ENCODE measurements around the gene MACROH2A2.
A peak's percentile ranks its signal among the peaks of the same experiment; 100 is the strongest.

The MACROH2A2 gene

GRCh38 chr10:70125918-70126552 lies 73.4 kb downstream of the MACROH2A2 start:
- Histone ChIP-seq H3K4me1 (ENCODE audit: control insufficient read depth, insufficient read depth, low read length, unreplicated experiment) (peaks cover 17% of the 10 kb centered on the region), H3K4me3 (ENCODE audit: low read depth, low read length) (no peak overlapping the region), H3K79me2 (ENCODE audit: control insufficient read depth, insufficient read depth, low read length, unreplicated experiment) (peaks cover 28% of the 10 kb centered on the region), H3K27me3 (ENCODE audit: insufficient read depth, low read length) (no peaks in the 10 kb centered on the region), H3K36me3 (ENCODE audit: insufficient read depth, low read length) (peaks cover 9% of the 10 kb centered on the region), H3K27ac (ENCODE audit: low read depth, low read length) (no peak overlapping the region), H2AFZ (ENCODE audit: low read length, unreplicated experiment) (no peak overlapping the region)

- Histone ChIP-seq H3K27ac (ENCODE audit: low read depth, low read length) (no peak overlapping the region), H3K27me3 (ENCODE audit: insufficient read depth, low read length) (no peaks in the 10 kb centered on the region), H3K4me3 (ENCODE audit: low read depth, low read length) (no peak overlapping the region), H3K36me3 (ENCODE audit: insufficient read depth, low read length) (peaks cover 9% of the 10 kb centered on the region), H2AFZ (ENCODE audit: low read length, unreplicated experiment) (no peak overlapping the region), H3K4me1 (ENCODE audit: control insufficient read depth, insufficient read depth, low read length, unreplicated experiment) (peaks cover 25% of the 10 kb centered on the region), H3K79me2 (ENCODE audit: control insufficient read depth, insufficient read depth, low read length, unreplicated experiment) (peaks cover 34% of the 10 kb centered on the region)
These were observed 74.2 kb downstream of the MACROH2A2 start for GRCh38 chr10:70126700-70127395.

- no peaks in the 10 kb centered on the region for H3K36me3 ChIP-seq (ENCODE audit: insufficient read depth, low read length)
- peak overlapping the region; percentile 96 for H3K4me3 ChIP-seq (ENCODE audit: low read depth, low read length)
- no peak overlapping the region for H2AFZ ChIP-seq (ENCODE audit: low read length, unreplicated experiment)
- peak overlapping the region; percentile 74 for H3K27ac ChIP-seq (ENCODE audit: low read depth, low read length)
- no peaks in the 10 kb centered on the region for H3K27me3 ChIP-seq (ENCODE audit: insufficient read depth, low read length)
- peaks cover 45% of the 10 kb centered on the region for H3K79me2 ChIP-seq (ENCODE audit: control insufficient read depth, insufficient read depth, low read length, unreplicated experiment)
- peaks cover 24% of the 10 kb centered on the region for H3K4me1 ChIP-seq (ENCODE audit: control insufficient read depth, insufficient read depth, low read length, unreplicated experiment)
These were observed 78.4 kb downstream of the MACROH2A2 start for GRCh38 chr10:70130878-70131559.

- Histone ChIP-seq H3K27me3 (ENCODE audit: insufficient read depth, low read length) (no peaks in the 10 kb centered on the region), H3K27ac (ENCODE audit: low read depth, low read length) (peak overlapping the region; percentile 74), H3K4me1 (ENCODE audit: control insufficient read depth, insufficient read depth, low read length, unreplicated experiment) (peaks cover 24% of the 10 kb centered on the region), H3K4me3 (ENCODE audit: low read depth, low read length) (peak overlapping the region; percentile 96), H3K79me2 (ENCODE audit: control insufficient read depth, insufficient read depth, low read length, unreplicated experiment) (peaks cover 41% of the 10 kb centered on the region), H2AFZ (ENCODE audit: low read length, unreplicated experiment) (no peak overlapping the region), H3K36me3 (ENCODE audit: insufficient read depth, low read length) (no peaks in the 10 kb centered on the region)
These were observed 78.9 kb downstream of the MACROH2A2 start for GRCh38 chr10:70131560-70131937.

GRCh38 chr10:70132098-70133029 lies 79.7 kb downstream of the MACROH2A2 start, which contains the start of gene AIFM2:
Gene AIFM2 (minus strand): TSS chr10:70132825. CDS start chr10:70124084, 8,741 bp downstream.
- H3K4me3 ChIP-seq (ENCODE audit: low read depth, low read length): peak within 1 kb of the TSS; percentile 96
- H3K27me3 ChIP-seq (ENCODE audit: insufficient read depth, low read length): no peaks in the 10 kb centered on the region
- H3K27ac ChIP-seq (ENCODE audit: low read depth, low read length): peak within 1 kb of the TSS; percentile 74
- H3K79me2 ChIP-seq (ENCODE audit: control insufficient read depth, insufficient read depth, low read length, unreplicated experiment): peaks cover 33% of the 10 kb centered on the region
- H2AFZ ChIP-seq (ENCODE audit: low read length, unreplicated experiment): peak within 1 kb of the TSS; percentile 88
- peaks cover 24% of the 10 kb centered on the region for H3K4me1 ChIP-seq (ENCODE audit: control insufficient read depth, insufficient read depth, low read length, unreplicated experiment)
- H3K36me3 ChIP-seq (ENCODE audit: insufficient read depth, low read length): no peaks in the 10 kb centered on the region

- Histone ChIP-seq H3K27ac (ENCODE audit: low read depth, low read length) (no peak overlapping the region), H3K4me3 (ENCODE audit: low read depth, low read length) (no peak overlapping the region), H3K4me1 (ENCODE audit: control insufficient read depth, insufficient read depth, low read length, unreplicated experiment) (peaks cover 24% of the 10 kb centered on the region), H3K27me3 (ENCODE audit: insufficient read depth, low read length) (no peaks in the 10 kb centered on the region), H2AFZ (ENCODE audit: low read length, unreplicated experiment) (no peak overlapping the region), H3K79me2 (ENCODE audit: control insufficient read depth, insufficient read depth, low read length, unreplicated experiment) (peaks cover 26% of the 10 kb centered on the region), H3K36me3 (ENCODE audit: insufficient read depth, low read length) (no peaks in the 10 kb centered on the region)
These were observed 82.4 kb downstream of the MACROH2A2 start for GRCh38 chr10:70135046-70135445.

- Histone ChIP-seq H3K36me3 (ENCODE audit: insufficient read depth, low read length) (no peaks in the 10 kb centered on the region), H2AFZ (ENCODE audit: low read length, unreplicated experiment) (no peak overlapping the region), H3K27me3 (ENCODE audit: insufficient read depth, low read length) (no peaks in the 10 kb centered on the region), H3K27ac (ENCODE audit: low read depth, low read length) (no peak overlapping the region), H3K4me1 (ENCODE audit: control insufficient read depth, insufficient read depth, low read length, unreplicated experiment) (peaks cover 19% of the 10 kb centered on the region), H3K79me2 (ENCODE audit: control insufficient read depth, insufficient read depth, low read length, unreplicated experiment) (peaks cover 20% of the 10 kb centered on the region), H3K4me3 (ENCODE audit: low read depth, low read length) (no peak overlapping the region)
These were observed 83.0 kb downstream of the MACROH2A2 start for GRCh38 chr10:70135684-70136083.

- H3K27me3 ChIP-seq (ENCODE audit: insufficient read depth, low read length): no peaks in the 10 kb centered on the region
- H3K36me3 ChIP-seq (ENCODE audit: insufficient read depth, low read length): no peaks in the 10 kb centered on the region
- no peak overlapping the region for H2AFZ ChIP-seq (ENCODE audit: low read length, unreplicated experiment)
- H3K4me3 ChIP-seq (ENCODE audit: low read depth, low read length): no peak overlapping the region
- H3K4me1 ChIP-seq (ENCODE audit: control insufficient read depth, insufficient read depth, low read length, unreplicated experiment): peaks cover 5% of the 10 kb centered on the region
- peaks cover 8% of the 10 kb centered on the region for H3K79me2 ChIP-seq (ENCODE audit: control insufficient read depth, insufficient read depth, low read length, unreplicated experiment)
- H3K27ac ChIP-seq (ENCODE audit: low read depth, low read length): no peak overlapping the region
These were observed 84.5 kb downstream of the MACROH2A2 start for GRCh38 chr10:70137135-70137534.

- Histone ChIP-seq H3K4me1 (ENCODE audit: control insufficient read depth, insufficient read depth, low read length, unreplicated experiment) (peaks cover 3% of the 10 kb centered on the region), H3K79me2 (ENCODE audit: control insufficient read depth, insufficient read depth, low read length, unreplicated experiment) (peaks cover under 1% of the 10 kb centered on the region), H3K36me3 (ENCODE audit: insufficient read depth, low read length) (no peaks in the 10 kb centered on the region), H3K4me3 (ENCODE audit: low read depth, low read length) (no peak overlapping the region), H3K27me3 (ENCODE audit: insufficient read depth, low read length) (no peaks in the 10 kb centered on the region), H3K27ac (ENCODE audit: low read depth, low read length) (no peak overlapping the region), H2AFZ (ENCODE audit: low read length, unreplicated experiment) (no peak overlapping the region)
These were observed 85.6 kb downstream of the MACROH2A2 start for GRCh38 chr10:70137927-70138883.
